NT2/D1 (cell line): Measurements from ENCODE around the gene AGMO.

ENCODE experiments used
- SUZ12 ChIP-seq: IDR thresholded peaks from 2 replicates; pipeline ENCODE4 v1.6.1; 2011; ENCODE audit not compliant: insufficient read length, insufficient read depth; ENCODE audit errors: extremely low read depth
- YY1 ChIP-seq: IDR thresholded peaks from 2 replicates; pipeline ENCODE4 v1.6.1; 2011; ENCODE audit not compliant: insufficient read length, insufficient read depth
- ZNF274 ChIP-seq: IDR thresholded peaks from 2 replicates; pipeline ENCODE4 v1.6.1; 2011; ENCODE audit warnings: mild to moderate bottlenecking, low read depth, low read length

GRCh38 chr7:15462721-15463389 is 99.0 kb downstream of the AGMO start:
- TF ChIP-seq YY1 (no peak), SUZ12 (no peak), ZNF274 (no peak)
